GM10266 (cell line): ENCODE measurements around the gene SRXN1.
"Not testable (repeated sequence)": the region's sequence is repeated elsewhere in the genome, so short reads cannot be mapped to it uniquely, and the experiment has no call there.

Experiments used
- DNase-seq: peaks from one replicate; pipeline ENCODE4 v3.0.0; 2012; ENCODE audit errors: extremely low spot score
- CTCF ChIP-seq: IDR thresholded peaks from 2 replicates; pipeline ENCODE4 v1.5.1; 2012; ENCODE audit warnings: mild to moderate bottlenecking, low read depth; ENCODE audit not compliant: control insufficient read depth, insufficient read depth; ENCODE audit errors: missing control alignments

The SRXN1 gene

GRCh38 chr20:694496-694895 lies 41.5 kb upstream of the SRXN1 start:
- DNase-seq, result no peak
- TF ChIP-seq CTCF, result no peak

- DNase-seq, result not testable (repeated sequence)
These were observed 40.8 kb upstream of the SRXN1 start for GRCh38 chr20:693786-694185.

GRCh38 chr20:692044-692443 lies 39.0 kb upstream of the SRXN1 start:
- TF ChIP-seq CTCF, result no peak

GRCh38 chr20:689947-690346 lies 36.9 kb upstream of the SRXN1 start:
- TF ChIP-seq CTCF, result no peak
- DNase-seq, result no peak

More at GRCh38 chr20:692044-692443, 39.0 kb upstream of the SRXN1 start:
- DNase-seq, result no peak

- DNase-seq, result no peak
- no peak for TF ChIP-seq CTCF
These were observed 36.3 kb upstream of the SRXN1 start for GRCh38 chr20:689348-689747.

GRCh38 chr20:688809-689212 lies 35.8 kb upstream of the SRXN1 start:
- DNase-seq, result no peak
- TF ChIP-seq CTCF, result no peak

- DNase-seq, result no peak
- no peak for TF ChIP-seq CTCF
These were observed 34.6 kb upstream of the SRXN1 start for GRCh38 chr20:687468-688203.

GRCh38 chr20:684676-685319 lies 31.8 kb upstream of the SRXN1 start:
- TF ChIP-seq CTCF, result no peak
- no peak for DNase-seq
